ENCODE measurements around the gene SREBF2. TPM values are rescaled to one million over a fixed set of nuclear protein-coding genes. Genes with fewer than 3 reads are reported as not detected.

Gene SREBF2
- total RNA-seq, 1 experiment from 2014 or later = 129 TPM

DNA sequence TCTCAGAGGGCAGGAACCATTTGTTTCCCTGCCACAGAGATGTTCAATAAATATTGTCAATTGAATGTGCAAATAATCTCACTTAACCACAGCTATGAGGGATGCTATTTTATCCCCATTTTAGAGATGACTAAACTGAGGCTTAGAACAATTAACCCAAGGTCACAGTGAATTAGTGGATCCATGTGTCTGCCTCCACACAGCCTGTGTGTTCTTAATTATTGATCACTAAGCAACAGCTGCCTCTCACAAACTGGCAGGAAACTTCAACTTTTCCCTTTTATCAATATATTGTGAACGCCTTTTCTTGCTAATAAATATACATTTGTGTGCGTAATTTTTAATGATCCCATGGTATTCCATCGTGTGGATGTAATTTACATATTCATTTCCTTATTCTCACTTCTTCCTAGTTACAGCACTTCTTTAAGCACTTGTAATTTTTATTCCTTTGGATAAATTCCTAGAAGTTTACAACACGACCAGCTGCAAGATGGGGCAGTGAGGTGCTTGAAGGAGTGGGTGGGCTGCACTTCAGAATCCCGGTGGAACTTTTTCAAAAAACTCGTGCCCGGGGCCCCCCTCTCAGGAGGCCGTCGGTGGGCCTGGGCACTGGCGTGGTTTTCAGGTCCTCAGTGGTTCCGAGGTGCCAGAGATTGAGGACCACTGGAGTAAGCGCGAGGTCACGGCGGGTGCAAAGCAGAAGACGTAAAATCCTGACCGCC lies 915 bp upstream of the SREBF2 start:
- ATAC-seq (no peak), DNase-seq (ENCODE audit: low read depth, low spot score) (no peak)
- ChIA-PET RAD21 (ENCODE audit: low non-redundant PET in 1 of 2, low total read pairs in 2 of 2, uncharacterized antibody in 2 of 2, unreplicated experiment in 2 of 2) (interaction anchor here in 1 of 2 experiments (0.7 to 1.0 kb wide), 2 partner anchors 115 to 143 kb away, joined by 3 read pairs; partner anchors contain the start of gene CENPM), POLR2A (interaction anchor here (0.6 to 1.3 kb wide), 3 partner anchors 9 to 99 kb away, joined by 4 to 8 read pairs (median 5); partner anchors contain the start of gene CCDC134), CTCF (interaction anchor here (0.6 to 1.4 kb wide), 8 partner anchors 10 to 612 kb away, joined by 3 to 11 read pairs (median 5); partner anchors contain the start of gene CENPM)
- H3K27ac ChIP-seq (ENCODE audit: low read depth, low read length) = peak overlapping the region; percentile 89
- no peaks in the 10 kb centered on the region for H3K9me3 ChIP-seq (ENCODE audit: control insufficient read depth in 1 of 2, insufficient read depth in 1 of 2, low read depth in 1 of 2, low read length in 2 of 2)
- intact Hi-C loops (cut with micrococcal nuclease) = no loop called here
- peaks cover 3 to 10% of the 10 kb centered on the region in 2 experiments; a peak in 2 of 4 replicates for H3K36me3 ChIP-seq (ENCODE audit: control insufficient read depth in 1 of 2, insufficient read depth in 2 of 2, low read length in 2 of 2)
- H3K79me2 ChIP-seq (ENCODE audit: insufficient read depth, low read length) = peaks cover 33% of the 10 kb centered on the region
- peaks cover 18 to 30% of the 10 kb centered on the region in 2 experiments for H3K4me1 ChIP-seq (ENCODE audit: control insufficient read depth in 1 of 2, insufficient read depth in 2 of 2, low read length in 2 of 2)
- H3K9ac ChIP-seq (ENCODE audit: low read length) = peak overlapping the region; percentile 87
- BruUV-seq (replicated peaks) = TSS peak; percentile 94
- no peaks in the 10 kb centered on the region for H3K9me2 ChIP-seq (ENCODE audit: insufficient read depth)
- H2AFZ ChIP-seq (ENCODE audit: low read depth, low read length, poor library complexity, severe bottlenecking) = no peak overlapping the region
- peak overlapping the region; percentile 78 to 85 for H3K4me3 ChIP-seq (replicated peaks in 1 of 2; ENCODE audit: low read depth in 1 of 2, low read length in 2 of 2)
- no peak for TF ChIP-seq SP1 (IDR thresholded peaks at IDR 0.05; ENCODE audit: low read depth)
- TF ChIP-seq SIN3A (IDR thresholded peaks at IDR 0.05; ENCODE audit: low read depth) = peak; percentile 10
- H3K27me3 ChIP-seq (ENCODE audit: insufficient read depth, low read length) = no peaks in the 10 kb centered on the region
- no peaks in the 10 kb centered on the region for H4K20me1 ChIP-seq (ENCODE audit: insufficient read depth)
- peak overlapping the region; percentile 95 for H3K4me2 ChIP-seq (ENCODE audit: low read length)

DNA sequence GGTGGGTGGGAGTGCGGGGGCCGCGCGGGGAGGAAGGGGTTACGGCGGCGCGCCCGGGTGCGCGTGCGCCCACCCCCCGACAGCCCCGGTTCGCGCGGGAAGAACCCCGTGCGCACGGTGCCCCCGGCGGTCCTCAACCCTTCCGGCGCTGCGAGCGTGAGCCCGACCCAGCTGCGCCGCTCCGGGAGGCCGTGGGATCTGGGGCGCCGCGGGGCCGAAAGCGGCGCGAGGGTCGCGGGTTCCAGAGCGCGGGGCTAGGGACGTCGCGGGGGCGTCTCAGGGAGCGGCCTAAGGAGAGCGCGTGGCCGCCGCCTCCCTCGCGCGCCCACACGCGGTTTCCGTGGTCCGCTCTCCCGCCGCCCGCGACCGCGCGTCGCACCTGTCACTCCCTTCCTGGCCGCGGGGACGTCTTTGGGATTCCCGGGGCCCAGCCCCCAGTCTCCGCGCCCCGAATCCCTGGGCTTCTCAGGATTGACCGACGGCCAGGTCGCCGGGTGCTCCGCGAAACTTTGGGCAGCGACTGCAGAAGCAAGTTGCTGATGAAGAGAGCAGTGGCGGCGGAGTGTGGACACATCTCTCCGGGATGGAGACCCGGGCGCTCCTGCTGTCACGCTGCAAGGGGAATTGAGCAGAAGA lies 582 bp downstream of the SREBF2 start:
- H2AFZ ChIP-seq (ENCODE audit: low read depth, low read length, poor library complexity, severe bottlenecking) = no peak overlapping the region
- intact Hi-C loops (cut with micrococcal nuclease) = no loop called here

More for the DNA sequence above, 582 bp downstream of the SREBF2 start:
- Histone ChIP-seq H3K79me2 (ENCODE audit: insufficient read depth, low read length) (peaks cover 43% of the 10 kb centered on the region), H4K20me1 (ENCODE audit: insufficient read depth) (no peaks in the 10 kb centered on the region), H3K9me2 (ENCODE audit: insufficient read depth) (no peaks in the 10 kb centered on the region), H3K9me3 (ENCODE audit: control insufficient read depth in 1 of 2, insufficient read depth in 1 of 2, low read depth in 1 of 2, low read length in 2 of 2) (no peaks in the 10 kb centered on the region), H3K9ac (ENCODE audit: low read length) (peak overlapping the region; percentile 87), H3K4me1 (ENCODE audit: control insufficient read depth in 1 of 2, insufficient read depth in 2 of 2, low read length in 2 of 2) (peaks cover 18 to 30% of the 10 kb centered on the region in 2 experiments), H3K27me3 (ENCODE audit: insufficient read depth, low read length) (no peaks in the 10 kb centered on the region), H3K27ac (ENCODE audit: low read depth, low read length) (peak overlapping the region; percentile 89), H3K4me3 (replicated peaks in 1 of 2; ENCODE audit: low read depth in 1 of 2, low read length in 2 of 2) (peak overlapping the region; percentile 78 to 85), H3K36me3 (ENCODE audit: control insufficient read depth in 1 of 2, insufficient read depth in 2 of 2, low read length in 2 of 2) (peaks cover 3 to 10% of the 10 kb centered on the region in 2 experiments; a peak in 2 of 4 replicates), H3K4me2 (ENCODE audit: low read length) (peak overlapping the region; percentile 95)
- ChIA-PET POLR2A (interaction anchor here (0.6 to 1.4 kb wide), 4 partner anchors 8 to 183 kb away, joined by 3 to 8 read pairs (median 4); partner anchors contain the start of gene CCDC134), CTCF (interaction anchor here (0.8 to 1.4 kb wide), 8 partner anchors 11 to 167 kb away, joined by 3 to 11 read pairs (median 4); partner anchors contain the start of gene CENPM), RAD21 (ENCODE audit: low non-redundant PET in 1 of 2, low total read pairs in 2 of 2, uncharacterized antibody in 2 of 2, unreplicated experiment in 2 of 2) (interaction anchor here in 1 of 2 experiments (1.0 kb wide), 1 partner anchor 113 kb away, joined by 3 read pairs; the partner anchor contains the start of gene CENPM)
- DNase-seq (ENCODE audit: low read depth, low spot score) = no peak
- TF ChIP-seq ZNF274 (IDR thresholded peaks at IDR 0.05; ENCODE audit: low read depth, low read length) = no peak
- TF ChIP-seq ZFX (IDR thresholded peaks at IDR 0.05) = peak; percentile 73; the same call in 1 of the 2 replicates
- no peak for TF ChIP-seq RAD21 (IDR thresholded peaks at IDR 0.05; ENCODE audit: low read depth)
- TF ChIP-seq EGR1 (IDR thresholded peaks at IDR 0.05; ENCODE audit: low read depth) = no peak
- TF ChIP-seq, protein P1, sequence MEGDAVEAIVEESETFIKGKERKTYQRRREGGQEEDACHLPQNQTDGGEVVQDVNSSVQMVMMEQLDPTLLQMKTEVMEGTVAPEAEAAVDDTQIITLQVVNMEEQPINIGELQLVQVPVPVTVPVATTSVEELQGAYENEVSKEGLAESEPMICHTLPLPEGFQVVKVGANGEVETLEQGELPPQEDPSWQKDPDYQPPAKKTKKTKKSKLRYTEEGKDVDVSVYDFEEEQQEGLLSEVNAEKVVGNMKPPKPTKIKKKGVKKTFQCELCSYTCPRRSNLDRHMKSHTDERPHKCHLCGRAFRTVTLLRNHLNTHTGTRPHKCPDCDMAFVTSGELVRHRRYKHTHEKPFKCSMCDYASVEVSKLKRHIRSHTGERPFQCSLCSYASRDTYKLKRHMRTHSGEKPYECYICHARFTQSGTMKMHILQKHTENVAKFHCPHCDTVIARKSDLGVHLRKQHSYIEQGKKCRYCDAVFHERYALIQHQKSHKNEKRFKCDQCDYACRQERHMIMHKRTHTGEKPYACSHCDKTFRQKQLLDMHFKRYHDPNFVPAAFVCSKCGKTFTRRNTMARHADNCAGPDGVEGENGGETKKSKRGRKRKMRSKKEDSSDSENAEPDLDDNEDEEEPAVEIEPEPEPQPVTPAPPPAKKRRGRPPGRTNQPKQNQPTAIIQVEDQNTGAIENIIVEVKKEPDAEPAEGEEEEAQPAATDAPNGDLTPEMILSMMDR (IDR thresholded peaks at IDR 0.05 in 2 of 3, conservative IDR thresholded peaks at IDR 0.05 in 1 of 3; ENCODE audit: borderline replicate concordance in 1 of 3, insufficient read depth in 1 of 3, low read depth in 2 of 3, low read length in 2 of 3) = no peak
- TF ChIP-seq FOSL1 (IDR thresholded peaks at IDR 0.05; ENCODE audit: low read depth) = no peak
- TF ChIP-seq, protein P2, sequence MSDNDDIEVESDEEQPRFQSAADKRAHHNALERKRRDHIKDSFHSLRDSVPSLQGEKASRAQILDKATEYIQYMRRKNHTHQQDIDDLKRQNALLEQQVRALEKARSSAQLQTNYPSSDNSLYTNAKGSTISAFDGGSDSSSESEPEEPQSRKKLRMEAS (IDR thresholded peaks at IDR 0.05) = peak; percentile 70; the same call in 1 of the 2 replicates
- TF ChIP-seq POLR2A (IDR thresholded peaks at IDR 0.05; ENCODE audit: borderline replicate concordance, extremely low read depth, insufficient read depth, insufficient read length) = no peak
- no peak for TF ChIP-seq SIN3A (IDR thresholded peaks at IDR 0.05; ENCODE audit: low read depth)
- TF ChIP-seq, protein P3, sequence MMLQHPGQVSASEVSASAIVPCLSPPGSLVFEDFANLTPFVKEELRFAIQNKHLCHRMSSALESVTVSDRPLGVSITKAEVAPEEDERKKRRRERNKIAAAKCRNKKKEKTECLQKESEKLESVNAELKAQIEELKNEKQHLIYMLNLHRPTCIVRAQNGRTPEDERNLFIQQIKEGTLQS (IDR thresholded peaks at IDR 0.05) = no peak
- TF ChIP-seq POLR2AphosphoS5 (IDR thresholded peaks at IDR 0.05; ENCODE audit: low read depth, low read length) = no peak
- TF ChIP-seq CBX3 (IDR thresholded peaks at IDR 0.05; ENCODE audit: low read depth) = no peak
- BruUV-seq (replicated peaks) = no TSS peak
- ATAC-seq = peak; percentile 14
